Gastrocnemius medialis (tissue), 4 donors: Measurements from ENCODE around the gene BEND6.

ENCODE experiments used
- POLR2A ChIP-seq, 2 donors: fragments of 450-650 bp; IDR thresholded peaks; one replicate each; pipeline ENCODE4 v1.6.1; 2017; ENCODE audit warnings: antibody characterized with exemption in 2 of 2, mild to moderate bottlenecking in 2 of 2, moderate library complexity in 2 of 2
- TF ChIP-seq, protein P1 (sequence below), 5 experiments: fragments of 450-650 bp in 3 of 5; fragments of 200-600 bp in 2 of 5; sonication (generic) in 2 of 5; IDR thresholded peaks in 4 of 5; conservative IDR thresholded peaks in 1 of 5; 1 replicate in 4 of 5; 2 replicates in 1 of 5; pipeline ENCODE4 v1.5.1; 2016 to 2019; ENCODE audit warnings: antibody characterized with exemption in 5 of 5, mild to moderate bottlenecking in 3 of 5, moderate library complexity in 3 of 5

DNA sequence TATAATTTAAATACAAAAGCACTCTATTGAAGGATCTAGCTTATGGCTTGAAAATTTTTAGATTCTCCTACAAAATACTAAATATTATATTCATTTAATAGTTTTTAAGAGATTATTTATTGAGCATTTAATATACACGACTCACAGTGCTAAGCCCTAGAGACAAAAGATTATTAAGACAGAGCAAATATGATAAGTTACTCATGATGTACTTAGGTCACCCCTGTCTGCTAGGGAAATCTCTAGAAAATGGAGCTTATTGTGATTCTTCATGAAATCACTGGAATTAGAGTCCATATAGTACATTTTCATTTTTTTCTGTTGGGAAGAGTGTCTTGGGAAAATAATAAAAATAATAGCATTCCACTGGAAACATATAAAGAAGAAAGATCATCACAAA lies 37.8 kb downstream of the BEND6 start:
- TF ChIP-seq, protein P1, sequence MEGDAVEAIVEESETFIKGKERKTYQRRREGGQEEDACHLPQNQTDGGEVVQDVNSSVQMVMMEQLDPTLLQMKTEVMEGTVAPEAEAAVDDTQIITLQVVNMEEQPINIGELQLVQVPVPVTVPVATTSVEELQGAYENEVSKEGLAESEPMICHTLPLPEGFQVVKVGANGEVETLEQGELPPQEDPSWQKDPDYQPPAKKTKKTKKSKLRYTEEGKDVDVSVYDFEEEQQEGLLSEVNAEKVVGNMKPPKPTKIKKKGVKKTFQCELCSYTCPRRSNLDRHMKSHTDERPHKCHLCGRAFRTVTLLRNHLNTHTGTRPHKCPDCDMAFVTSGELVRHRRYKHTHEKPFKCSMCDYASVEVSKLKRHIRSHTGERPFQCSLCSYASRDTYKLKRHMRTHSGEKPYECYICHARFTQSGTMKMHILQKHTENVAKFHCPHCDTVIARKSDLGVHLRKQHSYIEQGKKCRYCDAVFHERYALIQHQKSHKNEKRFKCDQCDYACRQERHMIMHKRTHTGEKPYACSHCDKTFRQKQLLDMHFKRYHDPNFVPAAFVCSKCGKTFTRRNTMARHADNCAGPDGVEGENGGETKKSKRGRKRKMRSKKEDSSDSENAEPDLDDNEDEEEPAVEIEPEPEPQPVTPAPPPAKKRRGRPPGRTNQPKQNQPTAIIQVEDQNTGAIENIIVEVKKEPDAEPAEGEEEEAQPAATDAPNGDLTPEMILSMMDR (IDR thresholded peaks at IDR 0.05 in 4 of 5, conservative IDR thresholded peaks at IDR 0.05 in 1 of 5) = no peak
- TF ChIP-seq POLR2A (IDR thresholded peaks at IDR 0.05) = no peak
